D721Med (cell line): ENCODE measurements around the gene KRT33A.

ENCODE experiments used
- DNase-seq: peaks from one replicate; pipeline ENCODE4 v3.0.0; 2011; ENCODE audit warnings: low spot score; ENCODE audit not compliant: insufficient read length
- FAIRE-seq: peaks from 2 replicates; lab custom pipeline; 2011; peaks lifted over from hg19 to GRCh38; lab: Jason Lieb, UNC
- TF ChIP-seq, protein P1 (sequence below): IDR thresholded peaks from 2 replicates; pipeline ENCODE4 v1.5.1; 2012; ENCODE audit warnings: mild to moderate bottlenecking, control low read depth; ENCODE audit not compliant: insufficient read depth; ENCODE audit errors: missing control alignments

The KRT33A gene

DNA sequence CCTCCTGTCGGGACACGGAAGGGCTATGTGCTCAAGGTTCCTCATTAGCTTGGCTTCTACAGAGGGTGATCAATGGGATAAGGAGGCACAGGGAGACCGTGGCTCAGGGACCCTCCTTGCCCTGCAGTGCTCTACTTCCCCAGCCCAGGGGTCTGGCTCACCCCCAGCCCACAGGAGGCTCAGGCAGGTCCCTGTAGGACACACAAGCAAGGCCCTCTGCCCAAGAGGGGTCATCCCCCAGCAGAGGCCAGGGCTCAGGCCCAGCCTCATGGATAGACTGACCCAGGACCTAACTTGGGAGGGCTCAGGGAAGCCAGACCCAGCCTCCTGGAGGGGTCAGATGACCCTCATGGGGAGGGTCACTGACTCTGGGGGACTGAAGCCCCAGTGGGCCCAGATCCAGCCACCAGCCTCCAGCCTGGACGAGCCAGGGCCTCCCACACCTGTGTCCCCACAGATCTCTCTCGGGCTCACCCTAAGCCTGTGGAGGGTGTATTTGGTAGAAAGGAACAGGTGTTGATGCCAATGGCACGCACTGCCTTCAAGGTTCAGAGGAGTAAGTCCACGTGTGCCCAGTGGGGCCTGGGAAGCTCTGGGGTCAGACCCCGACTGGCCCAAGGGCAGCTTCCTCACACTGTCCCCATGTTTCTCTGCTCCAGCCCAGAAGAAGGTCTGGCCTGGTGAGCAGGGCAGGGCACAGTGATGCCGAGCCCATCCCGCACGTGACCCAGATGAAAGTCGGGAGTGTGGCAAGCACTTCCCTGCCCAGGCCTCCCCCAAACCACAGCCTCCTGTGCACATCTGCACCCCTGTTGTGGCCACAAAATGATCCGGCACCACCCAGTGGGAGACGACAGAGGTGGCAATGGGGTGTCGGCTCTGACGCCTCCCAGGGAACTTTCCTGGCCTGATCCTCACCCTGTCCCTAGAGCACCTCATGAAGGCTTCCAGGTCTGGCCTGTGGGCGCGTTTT is 24.2 kb downstream of the KRT33A start:
- DNase-seq (no peak), FAIRE-seq (no peak)

DNA sequence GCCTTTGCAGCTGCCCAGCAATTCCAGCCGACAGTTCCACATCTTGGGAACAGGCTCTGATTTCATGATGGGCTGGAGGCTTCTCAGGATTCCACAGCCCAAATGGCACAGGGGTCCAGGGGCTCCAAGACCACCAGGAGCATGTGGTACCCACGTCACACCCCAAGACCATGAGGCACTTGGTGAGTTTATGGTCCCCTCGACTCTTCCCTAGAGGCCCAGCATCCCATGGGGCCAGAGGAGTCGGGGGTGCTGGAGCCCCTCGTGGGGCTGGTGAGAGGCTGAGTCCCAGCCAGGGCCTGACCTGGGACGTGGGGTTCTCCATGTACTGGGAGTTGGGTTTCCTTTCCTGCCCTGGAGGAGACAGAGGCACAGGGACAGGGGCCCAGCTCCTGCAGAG is 25.0 kb downstream of the KRT33A start:
- TF ChIP-seq, protein P1, sequence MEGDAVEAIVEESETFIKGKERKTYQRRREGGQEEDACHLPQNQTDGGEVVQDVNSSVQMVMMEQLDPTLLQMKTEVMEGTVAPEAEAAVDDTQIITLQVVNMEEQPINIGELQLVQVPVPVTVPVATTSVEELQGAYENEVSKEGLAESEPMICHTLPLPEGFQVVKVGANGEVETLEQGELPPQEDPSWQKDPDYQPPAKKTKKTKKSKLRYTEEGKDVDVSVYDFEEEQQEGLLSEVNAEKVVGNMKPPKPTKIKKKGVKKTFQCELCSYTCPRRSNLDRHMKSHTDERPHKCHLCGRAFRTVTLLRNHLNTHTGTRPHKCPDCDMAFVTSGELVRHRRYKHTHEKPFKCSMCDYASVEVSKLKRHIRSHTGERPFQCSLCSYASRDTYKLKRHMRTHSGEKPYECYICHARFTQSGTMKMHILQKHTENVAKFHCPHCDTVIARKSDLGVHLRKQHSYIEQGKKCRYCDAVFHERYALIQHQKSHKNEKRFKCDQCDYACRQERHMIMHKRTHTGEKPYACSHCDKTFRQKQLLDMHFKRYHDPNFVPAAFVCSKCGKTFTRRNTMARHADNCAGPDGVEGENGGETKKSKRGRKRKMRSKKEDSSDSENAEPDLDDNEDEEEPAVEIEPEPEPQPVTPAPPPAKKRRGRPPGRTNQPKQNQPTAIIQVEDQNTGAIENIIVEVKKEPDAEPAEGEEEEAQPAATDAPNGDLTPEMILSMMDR: no peak
- FAIRE-seq (no peak), DNase-seq (no peak)

More for the DNA sequence above, 24.2 kb downstream of the KRT33A start:
- TF ChIP-seq, protein P1: no peak

DNA sequence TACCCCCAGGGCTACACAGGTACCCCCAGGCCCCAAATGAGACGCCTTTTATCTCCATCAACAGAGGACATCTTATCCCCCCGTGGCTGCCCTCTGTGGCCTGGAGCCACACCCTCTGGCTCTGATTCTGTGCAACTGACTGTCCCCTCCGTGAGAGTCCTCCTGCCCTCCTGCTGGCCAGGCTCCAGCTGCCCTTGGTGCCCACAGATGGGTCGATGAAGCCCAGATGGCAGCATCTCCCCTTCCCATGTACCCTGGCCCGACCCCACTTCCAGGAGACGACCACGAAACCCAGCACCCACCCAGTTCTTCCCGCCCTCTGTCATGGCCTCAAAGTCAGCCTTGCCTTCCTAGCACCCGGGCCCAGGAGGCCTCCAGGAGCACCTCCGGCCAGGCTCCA is 25.5 kb downstream of the KRT33A start:
- FAIRE-seq (no peak), DNase-seq (no peak)
- TF ChIP-seq, protein P1: no peak

DNA sequence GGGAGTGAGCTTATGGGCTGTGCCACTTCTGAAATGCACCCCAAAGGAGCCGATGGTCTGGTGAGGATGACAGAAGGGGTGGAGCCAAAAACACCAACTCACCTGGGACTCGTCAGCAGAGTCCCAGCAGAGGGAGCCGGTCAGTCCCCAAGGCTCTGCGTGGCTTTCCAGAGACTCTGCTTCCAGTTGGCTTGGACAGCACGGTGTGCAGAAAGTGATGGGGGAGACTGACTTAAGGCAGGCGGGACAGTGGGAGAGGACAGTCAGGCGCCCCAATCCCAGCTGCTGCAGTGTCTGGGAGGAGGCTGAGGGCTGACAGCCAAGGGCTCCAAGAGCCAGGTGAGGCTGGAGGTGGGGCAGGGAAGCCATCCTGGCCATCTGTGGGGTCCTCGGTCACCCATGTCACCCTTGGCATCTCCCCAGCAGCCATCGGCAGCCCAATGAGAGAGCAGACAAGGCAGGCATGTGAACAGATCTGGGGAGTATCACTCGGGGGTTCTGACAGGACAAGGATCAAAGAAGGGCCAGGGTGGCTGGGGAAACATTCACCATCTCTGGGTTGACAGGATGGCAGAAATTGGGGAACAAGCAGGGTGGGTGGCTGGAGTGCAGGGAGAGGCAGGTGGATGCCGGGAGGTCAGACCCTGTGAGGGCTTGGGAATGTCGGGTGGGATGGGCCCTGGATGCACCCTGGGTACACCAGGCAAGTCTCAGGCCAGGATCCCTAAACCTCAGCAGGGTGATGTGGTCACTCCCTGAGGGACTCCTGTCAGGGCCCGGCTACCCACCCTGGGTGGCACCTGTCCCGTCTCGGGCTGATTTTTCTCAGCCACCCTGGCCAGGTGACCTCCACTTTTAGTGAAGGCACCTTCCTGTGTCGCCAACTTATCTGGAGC is 26.2 kb downstream of the KRT33A start:
- TF ChIP-seq, protein P1: no peak
- DNase-seq (no peak), FAIRE-seq (no peak)

DNA sequence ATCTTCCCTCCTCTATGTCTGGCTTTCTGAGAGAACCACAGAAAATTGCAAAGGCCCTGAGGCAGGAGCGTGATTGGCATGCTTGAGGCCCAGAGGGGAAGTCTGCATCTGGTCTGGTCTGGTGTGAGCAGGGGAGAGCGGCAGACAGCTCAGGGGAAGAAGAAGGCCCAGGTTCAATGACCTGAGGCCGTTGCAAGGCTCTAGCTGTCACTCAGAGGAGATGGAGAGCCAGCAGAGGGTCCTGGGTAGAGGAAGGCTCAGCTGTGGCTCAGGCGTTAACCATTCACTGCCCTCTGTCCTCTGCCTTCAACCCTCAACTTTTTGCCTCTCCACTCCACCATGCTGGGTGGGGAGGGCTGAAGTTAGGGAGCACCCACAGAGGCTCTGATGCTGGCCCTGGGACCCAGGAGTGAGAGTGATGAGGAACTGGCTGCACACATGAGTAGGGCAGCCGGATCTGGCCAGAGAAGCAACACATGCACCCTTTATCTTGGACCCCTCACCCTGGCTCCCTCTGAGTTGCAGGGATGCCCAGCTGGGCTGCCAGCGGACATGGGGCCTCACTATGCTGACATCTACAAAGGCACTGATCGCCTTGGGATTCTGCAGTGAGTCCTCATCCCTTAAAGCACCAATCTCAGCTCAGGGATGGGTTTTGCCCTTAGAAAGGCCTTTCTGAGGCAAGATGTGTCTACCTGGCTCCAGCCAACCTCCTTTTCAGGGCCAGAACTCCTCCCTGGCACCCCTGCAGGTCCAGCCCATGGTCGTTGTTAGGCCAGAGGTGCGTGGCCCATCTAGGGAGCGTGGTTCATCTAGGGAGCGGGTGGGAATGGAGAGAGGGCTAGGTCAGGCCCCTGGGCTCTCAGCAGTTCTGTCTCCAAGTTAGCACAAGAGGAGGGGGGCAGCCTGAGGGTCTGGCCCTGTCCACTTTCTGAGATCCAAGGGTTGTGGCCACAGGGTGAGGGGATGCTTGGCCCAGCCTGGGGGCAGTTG is 27.4 kb downstream of the KRT33A start:
- DNase-seq: no peak
- TF ChIP-seq, protein P1: no peak
- FAIRE-seq: no peak

DNA sequence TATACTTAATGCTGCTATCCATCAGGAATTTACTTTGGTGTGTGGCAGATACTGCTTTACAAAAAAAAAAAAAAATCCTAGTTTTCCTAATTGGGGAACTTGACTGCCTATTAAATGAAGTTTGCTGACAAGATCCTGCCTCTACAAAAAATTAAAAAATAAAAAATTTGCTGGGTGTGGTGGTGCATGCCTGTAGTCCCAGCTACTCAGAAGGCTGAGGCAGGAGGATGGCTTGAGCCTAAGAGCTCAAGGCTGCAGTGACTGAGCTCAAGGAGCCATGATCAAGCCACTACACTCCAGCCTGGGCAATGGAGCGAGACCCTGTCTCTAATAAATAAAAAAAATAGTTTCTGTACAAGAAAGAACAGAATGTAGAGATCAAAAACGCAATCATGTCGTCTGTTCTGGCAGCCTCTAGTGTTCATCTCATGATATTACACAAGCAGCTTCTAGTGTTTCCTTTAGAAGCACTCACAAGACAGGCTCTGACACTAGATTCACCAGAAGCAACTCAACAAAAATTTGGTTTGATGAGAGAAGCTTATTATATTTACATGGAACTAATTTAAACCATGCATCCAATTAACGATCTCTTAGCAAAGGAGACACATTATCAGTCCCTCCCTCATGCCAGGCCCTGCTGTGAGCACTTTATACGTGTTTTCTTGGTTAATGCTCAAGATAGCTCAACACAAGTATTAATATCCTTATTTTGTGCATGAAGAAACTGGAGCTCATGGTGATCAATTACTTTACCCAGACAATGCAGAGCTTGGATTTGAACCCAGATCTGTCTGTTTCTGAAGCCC is 28.3 kb downstream of the KRT33A start:
- no peak for DNase-seq

More for the DNA sequence above, 28.3 kb downstream of the KRT33A start:
- FAIRE-seq: no peak
- TF ChIP-seq, protein P1: peak; percentile 53
